PFSK-1 (cell line): Measurements from ENCODE around the gene TMEM229B.

ENCODE experiments used
- FOXP2 ChIP-seq: optimal IDR thresholded peaks from 2 replicates; pipeline ENCODE3; 2011; ENCODE audit warnings: borderline replicate concordance, control low read depth, inconsistent platforms; ENCODE audit not compliant: insufficient read depth; ENCODE audit errors: extremely low read length, extremely low read depth
- POLR2AphosphoS5 ChIP-seq: IDR thresholded peaks from 2 replicates; pipeline ENCODE4 v1.6.1; 2012; ENCODE audit warnings: low read depth, mild to moderate bottlenecking, control low read depth, low read length, moderate library complexity
- SIN3A ChIP-seq: IDR thresholded peaks from 2 replicates; pipeline ENCODE4 v1.6.1; 2012; ENCODE audit warnings: mild to moderate bottlenecking, low read length, moderate library complexity, borderline replicate concordance; ENCODE audit not compliant: insufficient read depth
- TAF1 ChIP-seq: IDR thresholded peaks from 2 replicates; pipeline ENCODE4 v1.6.1; 2012; ENCODE audit warnings: low read length, control low read depth, borderline replicate concordance; ENCODE audit not compliant: insufficient read depth
- TF ChIP-seq, protein P1 (sequence below), 2 experiments: IDR thresholded peaks; 2 replicates each; pipeline versions ENCODE4 v1.6.1 to v1.8.0; 2011 to 2012; ENCODE audit warnings: low read depth in 2 of 2, low read length in 2 of 2, control low read depth in 1 of 2, inconsistent platforms in 1 of 2, mild to moderate bottlenecking in 1 of 2, moderate library complexity in 1 of 2; ENCODE audit not compliant: insufficient read depth in 1 of 2

Gene TMEM229B

DNA sequence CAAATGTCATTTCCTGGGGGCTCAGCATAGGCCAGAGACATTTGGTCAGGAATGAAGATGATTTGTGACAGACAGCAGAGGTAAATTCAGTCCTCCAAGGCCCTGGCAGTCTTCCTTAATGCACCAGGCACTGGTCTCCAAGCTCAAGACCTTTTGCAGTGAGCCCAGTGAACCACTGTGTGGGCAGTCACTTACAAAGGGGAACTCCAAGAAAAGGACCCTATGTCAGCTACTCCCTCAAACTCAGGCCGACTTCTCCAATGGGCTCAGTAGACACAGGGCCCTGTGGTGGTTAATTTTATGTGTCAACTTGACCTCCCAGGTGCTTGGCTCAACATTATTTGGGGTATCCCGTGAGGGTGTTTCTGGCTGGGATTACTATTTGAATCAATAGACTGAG, 47.3 kb downstream of the TMEM229B start:
- TF ChIP-seq POLR2AphosphoS5: no peak
- no peak for TF ChIP-seq SIN3A
- TF ChIP-seq, protein P1, sequence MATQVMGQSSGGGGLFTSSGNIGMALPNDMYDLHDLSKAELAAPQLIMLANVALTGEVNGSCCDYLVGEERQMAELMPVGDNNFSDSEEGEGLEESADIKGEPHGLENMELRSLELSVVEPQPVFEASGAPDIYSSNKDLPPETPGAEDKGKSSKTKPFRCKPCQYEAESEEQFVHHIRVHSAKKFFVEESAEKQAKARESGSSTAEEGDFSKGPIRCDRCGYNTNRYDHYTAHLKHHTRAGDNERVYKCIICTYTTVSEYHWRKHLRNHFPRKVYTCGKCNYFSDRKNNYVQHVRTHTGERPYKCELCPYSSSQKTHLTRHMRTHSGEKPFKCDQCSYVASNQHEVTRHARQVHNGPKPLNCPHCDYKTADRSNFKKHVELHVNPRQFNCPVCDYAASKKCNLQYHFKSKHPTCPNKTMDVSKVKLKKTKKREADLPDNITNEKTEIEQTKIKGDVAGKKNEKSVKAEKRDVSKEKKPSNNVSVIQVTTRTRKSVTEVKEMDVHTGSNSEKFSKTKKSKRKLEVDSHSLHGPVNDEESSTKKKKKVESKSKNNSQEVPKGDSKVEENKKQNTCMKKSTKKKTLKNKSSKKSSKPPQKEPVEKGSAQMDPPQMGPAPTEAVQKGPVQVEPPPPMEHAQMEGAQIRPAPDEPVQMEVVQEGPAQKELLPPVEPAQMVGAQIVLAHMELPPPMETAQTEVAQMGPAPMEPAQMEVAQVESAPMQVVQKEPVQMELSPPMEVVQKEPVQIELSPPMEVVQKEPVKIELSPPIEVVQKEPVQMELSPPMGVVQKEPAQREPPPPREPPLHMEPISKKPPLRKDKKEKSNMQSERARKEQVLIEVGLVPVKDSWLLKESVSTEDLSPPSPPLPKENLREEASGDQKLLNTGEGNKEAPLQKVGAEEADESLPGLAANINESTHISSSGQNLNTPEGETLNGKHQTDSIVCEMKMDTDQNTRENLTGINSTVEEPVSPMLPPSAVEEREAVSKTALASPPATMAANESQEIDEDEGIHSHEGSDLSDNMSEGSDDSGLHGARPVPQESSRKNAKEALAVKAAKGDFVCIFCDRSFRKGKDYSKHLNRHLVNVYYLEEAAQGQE (IDR thresholded peaks at IDR 0.05; ENCODE audit: insufficient read depth in 1 of 2, low read depth in 2 of 2, low read length in 2 of 2): no peak
- no peak for TF ChIP-seq TAF1
- TF ChIP-seq FOXP2: no peak

DNA sequence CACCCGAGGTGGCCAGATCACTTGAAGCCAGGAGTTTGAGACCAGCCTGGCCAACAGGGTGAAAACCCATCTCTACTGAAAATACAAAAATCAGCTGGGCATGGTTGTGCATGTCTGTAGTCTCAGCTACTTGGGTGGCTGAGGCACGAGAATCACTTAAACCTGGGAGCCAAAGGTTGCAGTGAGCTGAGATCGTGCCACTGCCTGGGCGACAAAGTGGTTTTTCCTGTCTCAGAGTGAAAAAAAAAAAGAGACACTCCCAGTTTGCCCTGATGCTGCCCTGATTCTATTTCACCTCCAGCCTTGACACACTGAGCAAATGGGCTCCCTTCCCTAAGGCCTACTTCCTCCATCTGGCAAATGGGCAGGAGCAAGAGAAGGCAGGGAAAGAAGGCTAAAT, 48.0 kb downstream of the TMEM229B start:
- no peak for TF ChIP-seq POLR2AphosphoS5
- TF ChIP-seq, protein P1 (IDR thresholded peaks at IDR 0.05; ENCODE audit: insufficient read depth in 1 of 2, low read depth in 2 of 2, low read length in 2 of 2): no peak

DNA sequence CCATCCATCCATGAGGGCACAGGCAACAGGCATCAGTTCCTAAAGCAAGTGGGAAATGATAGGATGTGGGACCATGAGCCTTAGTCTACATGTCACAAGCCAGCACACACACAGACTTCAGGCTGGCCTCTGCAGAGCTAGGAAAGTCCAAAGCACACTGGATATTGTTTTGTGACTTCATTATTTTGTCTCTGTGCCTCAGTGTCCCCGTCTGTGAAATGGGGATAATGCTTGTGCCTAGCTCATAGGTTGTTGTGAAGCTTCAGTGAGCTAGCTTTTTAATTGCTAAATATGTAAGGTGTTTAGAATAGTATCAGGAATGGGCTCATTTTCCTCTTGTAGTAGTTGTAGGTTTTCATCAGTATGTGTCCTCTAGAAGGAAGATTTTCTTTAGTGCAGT, 49.6 kb downstream of the TMEM229B start:
- TF ChIP-seq POLR2AphosphoS5 (no peak), FOXP2 (no peak), SIN3A (no peak), TAF1 (no peak)
- TF ChIP-seq, protein P1 (IDR thresholded peaks at IDR 0.05; ENCODE audit: insufficient read depth in 1 of 2, low read depth in 2 of 2, low read length in 2 of 2): no peak

DNA sequence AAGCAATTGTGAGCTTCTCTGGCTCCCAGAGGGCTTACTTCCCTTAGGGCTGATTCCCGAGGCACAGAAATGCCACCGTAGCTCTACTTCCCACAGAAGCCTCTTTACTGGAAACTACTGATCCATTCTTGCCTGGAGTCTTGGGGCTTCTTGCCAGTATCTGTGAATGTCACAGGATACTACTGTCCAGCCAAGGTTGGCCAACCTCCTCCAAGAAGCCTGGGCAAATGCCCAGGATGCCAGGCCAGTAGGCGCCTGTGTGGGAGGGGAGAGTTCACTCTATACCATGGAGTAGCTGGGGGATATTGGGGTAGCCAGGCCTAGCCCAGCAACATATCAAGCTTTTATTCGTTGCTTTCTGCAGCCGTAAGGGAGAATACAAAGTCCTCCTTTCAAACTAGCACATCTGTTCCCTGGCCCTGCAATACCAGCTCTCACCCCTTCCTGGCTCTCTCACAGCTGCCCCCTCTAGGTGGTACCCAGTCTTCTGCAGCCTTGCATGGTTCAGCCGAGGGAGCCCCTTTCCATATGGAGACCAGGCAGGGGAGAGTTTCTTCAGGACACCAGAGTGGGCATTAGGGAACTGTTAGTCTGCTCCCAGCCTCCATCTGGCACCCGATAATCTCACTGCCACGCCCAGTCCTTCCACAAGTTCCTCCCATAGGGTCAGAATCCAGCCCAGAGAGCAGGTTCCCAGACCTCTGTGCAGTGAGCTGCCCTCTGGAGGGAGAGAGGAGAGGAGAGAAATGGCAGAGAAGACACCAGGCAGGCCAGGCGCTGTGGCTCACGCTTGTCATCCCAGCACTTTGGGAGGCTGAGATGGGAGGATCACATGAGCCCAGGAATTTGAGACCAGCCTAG, 52.3 kb downstream of the TMEM229B start:
- TF ChIP-seq SIN3A (no peak), POLR2AphosphoS5 (no peak), TAF1 (no peak), FOXP2 (no peak)
- TF ChIP-seq, protein P1 (IDR thresholded peaks at IDR 0.05; ENCODE audit: insufficient read depth in 1 of 2, low read depth in 2 of 2, low read length in 2 of 2): no peak
